WTC11 (cell line): ENCODE results near the gene LTBP2. TPM values are rescaled to one million over a fixed set of nuclear protein-coding genes. Genes with fewer than 3 reads are reported as not detected.

Source experiments
- ATAC-seq: fragments of 200-7000 bp; cut with Tn5 transposase; 2 replicates; pipeline ENCODE4 v1.10.0; 2021; ENCODE audit warnings: mild to moderate bottlenecking, moderate library complexity
- CTCF ChIA-PET: fragments of 300-600 bp; sonication (Branson Sonifier 250); formaldehyde crosslinking; loops from one replicate; lab custom pipeline; 2021; ENCODE audit warnings: antibody characterized with exemption; lab: Charles Lee
- POLR2A ChIA-PET: fragments of 350-600 bp; sonication (Branson Sonifier 250); formaldehyde crosslinking; loops from one replicate; lab custom pipeline; 2021; ENCODE audit warnings: antibody characterized with exemption; lab: Charles Lee
- DNase-seq: peaks from one replicate; pipeline ENCODE4 v3.0.0; 2021; ENCODE audit warnings: low spot score
- H3K27ac Mint-ChIP-seq: 2 replicates; pipeline ENCODE4 v1.8.0; 2021; ENCODE audit warnings: mixed read lengths
- H3K27me3 Mint-ChIP-seq: 2 replicates; pipeline ENCODE4 v1.8.0; 2021; ENCODE audit warnings: low read depth, mild to moderate bottlenecking, moderate library complexity, mixed read lengths
- H3K36me3 Mint-ChIP-seq: 2 replicates; pipeline ENCODE4 v1.8.0; 2021; ENCODE audit warnings: mixed read lengths
- H3K4me1 Mint-ChIP-seq: 2 replicates; pipeline ENCODE4 v1.8.0; 2022; ENCODE audit warnings: mixed read lengths
- H3K4me3 Mint-ChIP-seq: 2 replicates; pipeline ENCODE4 v1.8.0; 2021; ENCODE audit warnings: mild to moderate bottlenecking, moderate library complexity, mixed read lengths
- H3K9me3 Mint-ChIP-seq: 2 replicates; pipeline ENCODE4 v1.8.0; 2021; ENCODE audit warnings: mixed read lengths
- ATF1 ChIP-seq: sonication (generic); formaldehyde crosslinking; IDR thresholded peaks from 2 replicates; pipeline ENCODE4 v1.8.1; 2023; ENCODE audit warnings: mild to moderate bottlenecking, moderate library complexity, missing genetic modification reagents
- CBFB ChIP-seq: sonication (generic); formaldehyde crosslinking; IDR thresholded peaks from 2 replicates; pipeline ENCODE4 v1.8.1; 2022; ENCODE audit warnings: mild to moderate bottlenecking, low read depth, missing genetic modification reagents
- CREM ChIP-seq: sonication (generic); formaldehyde crosslinking; IDR thresholded peaks from 2 replicates; pipeline ENCODE4 v1.8.1; 2022; ENCODE audit warnings: mild to moderate bottlenecking, missing genetic modification reagents, moderate library complexity
- FOXP1 ChIP-seq: sonication (generic); formaldehyde crosslinking; IDR thresholded peaks from 2 replicates; pipeline ENCODE4 v1.8.0; 2022; ENCODE audit warnings: missing genetic modification reagents, mild to moderate bottlenecking, moderate library complexity, borderline replicate concordance
- FOXP4 ChIP-seq: sonication (generic); formaldehyde crosslinking; IDR thresholded peaks from 2 replicates; pipeline ENCODE4 v1.8.0; 2022; ENCODE audit warnings: mild to moderate bottlenecking, missing genetic modification reagents
- HMGXB4 ChIP-seq: sonication (generic); formaldehyde crosslinking; IDR thresholded peaks from 2 replicates; pipeline ENCODE4 v1.8.1; 2023; ENCODE audit warnings: mild to moderate bottlenecking, moderate library complexity, missing genetic modification reagents
- IRF1 ChIP-seq: sonication (generic); formaldehyde crosslinking; IDR thresholded peaks from 2 replicates; pipeline ENCODE4 v1.8.0; 2023; ENCODE audit warnings: missing genetic modification reagents
- MLX ChIP-seq: sonication (generic); formaldehyde crosslinking; IDR thresholded peaks from 2 replicates; pipeline ENCODE4 v1.8.1; 2023; ENCODE audit warnings: mild to moderate bottlenecking, missing genetic modification reagents, moderate library complexity
- RELA ChIP-seq: sonication (generic); formaldehyde crosslinking; IDR thresholded peaks from 2 replicates; pipeline ENCODE4 v1.8.1; 2022; ENCODE audit warnings: missing genetic modification reagents, mild to moderate bottlenecking, borderline replicate concordance
- SMAD4 ChIP-seq: sonication (generic); formaldehyde crosslinking; IDR thresholded peaks from 2 replicates; pipeline ENCODE4 v1.8.0; 2022; ENCODE audit warnings: mild to moderate bottlenecking, missing genetic modification reagents
- SP1 ChIP-seq: sonication (generic); formaldehyde crosslinking; conservative IDR thresholded peaks from 2 replicates; pipeline ENCODE4 v1.8.1; 2022; ENCODE audit warnings: missing genetic modification reagents
- USF1 ChIP-seq: sonication (generic); formaldehyde crosslinking; IDR thresholded peaks from 2 replicates; pipeline ENCODE4 v1.8.0; 2022; ENCODE audit warnings: mild to moderate bottlenecking, missing genetic modification reagents
- ZBTB43 ChIP-seq: sonication (generic); formaldehyde crosslinking; IDR thresholded peaks from 2 replicates; pipeline ENCODE4 v1.8.1; 2023; ENCODE audit warnings: mild to moderate bottlenecking, missing genetic modification reagents
- ZNF121 ChIP-seq: sonication (generic); formaldehyde crosslinking; IDR thresholded peaks from 2 replicates; pipeline ENCODE4 v1.8.0; 2023; ENCODE audit warnings: missing genetic modification reagents
- ZNF425 ChIP-seq: fragments of 250-450 bp; sonication (Bioruptor Pico); conservative IDR thresholded peaks from 2 replicates; pipeline ENCODE4 v1.9.0; 2021; ENCODE audit warnings: mild to moderate bottlenecking
- ZNF532 ChIP-seq: fragments of 250-450 bp; sonication (Bioruptor Pico); IDR thresholded peaks from 2 replicates; pipeline ENCODE4 v1.9.0; 2021; ENCODE audit warnings: mild to moderate bottlenecking, borderline replicate concordance
- ZSCAN18 ChIP-seq: fragments of 250-450 bp; sonication (Bioruptor Pico); IDR thresholded peaks from 2 replicates; pipeline ENCODE4 v2.1.2; 2022; ENCODE audit warnings: mild to moderate bottlenecking, moderate library complexity
- total RNA-seq: library from RNA; stranded (reverse); gene quantifications from 3 replicates; pipeline ENCODE4 v1.2.3, GENCODE V29; 2021

LTBP2 gene
- total RNA-seq, 1 experiment from 2014 or later: 1.2 TPM

GRCh38 chr14:74524076-74524811 lies 87.8 kb downstream of the LTBP2 start (continued):
- no peak for TF ChIP-seq FOXP4 (CRISPR knock-in tag)
- TF ChIP-seq ZNF532 (CRISPR knock-in tag): no peak
- no peak for TF ChIP-seq ATF1 (CRISPR knock-in tag)
- no peak for TF ChIP-seq ZBTB43 (CRISPR knock-in tag)
- TF ChIP-seq SMAD4 (CRISPR knock-in tag): no peak
- no peak for TF ChIP-seq SP1 (CRISPR knock-in tag)
- TF ChIP-seq FOXP1 (CRISPR knock-in tag): no peak
- no peak for TF ChIP-seq ZSCAN18 (CRISPR knock-in tag)
- no peak for TF ChIP-seq HMGXB4
- TF ChIP-seq, all 79 proteins: peak for 0

- H3K27ac Mint-ChIP-seq: no peak overlapping the region
- peaks cover 4% of the 10 kb centered on the region for H3K4me1 Mint-ChIP-seq
- CTCF ChIA-PET: no interaction called here
- ATAC-seq (no peak), DNase-seq (no peak)
- H3K36me3 Mint-ChIP-seq: no peaks in the 10 kb centered on the region
- H3K27me3 Mint-ChIP-seq: no peaks in the 10 kb centered on the region
- H3K9me3 Mint-ChIP-seq: no peaks in the 10 kb centered on the region
- H3K4me3 Mint-ChIP-seq: no peak overlapping the region
- POLR2A ChIA-PET: no interaction called here
- TF ChIP-seq IRF1 (CRISPR knock-in tag): no peak
- TF ChIP-seq CREM: no peak
- TF ChIP-seq RELA (CRISPR knock-in tag): no peak
- no peak for TF ChIP-seq ZNF425 (CRISPR knock-in tag)
- no peak for TF ChIP-seq ATF1 (CRISPR knock-in tag)
- no peak for TF ChIP-seq MLX (CRISPR knock-in tag)
- TF ChIP-seq ZNF121 (CRISPR knock-in tag): no peak
- TF ChIP-seq CBFB (CRISPR knock-in tag): no peak
- no peak for TF ChIP-seq USF1 (CRISPR knock-in tag)
These were observed 89.3 kb downstream of the LTBP2 start for GRCh38 chr14:74522740-74523139.
